Adrenal gland (tissue), 12 donors: Measurements from ENCODE around the gene NEK9. TPM values are rescaled to one million over a fixed set of nuclear protein-coding genes. Genes with fewer than 3 reads are reported as not detected.

ENCODE experiments used
- DNase-seq, 7 donors: peaks; one replicate each; pipeline ENCODE4 v3.0.0-alpha.2; 2019 to 2020
- H3K27ac ChIP-seq, 5 donors: fragments of 200-600 bp; sonication (generic) in 4 of 5; 1 replicate in 3 of 5; 2 replicates in 2 of 5; pipeline versions ENCODE4 v1.5.1 to v1.8.0; 2016 to 2020; ENCODE audit warnings: mild to moderate bottlenecking in 1 of 5
- H3K27me3 ChIP-seq: fragments of 200-600 bp; 2 replicates; pipeline ENCODE4 v1.8.0; 2021
- H3K36me3 ChIP-seq, 2 donors: fragments of 200-600 bp; replicated peaks in 1 of 2; 1 replicate in 1 of 2; 2 replicates in 1 of 2; pipeline versions ENCODE4 v1.5.1 to v1.8.0; 2018 to 2022
- H3K4me1 ChIP-seq, 2 donors: fragments of 200-600 bp; replicated peaks in 1 of 2; 1 replicate in 1 of 2; 2 replicates in 1 of 2; pipeline versions ENCODE4 v1.5.1 to v1.8.0; 2018 to 2021
- H3K4me3 ChIP-seq, 4 donors: fragments of 200-600 bp; sonication (generic) in 3 of 4; one replicate each; pipeline ENCODE4 v1.5.1; 2016 to 2018
- H3K9me3 ChIP-seq, 3 donors: fragments of 200-600 bp; sonication (generic) in 1 of 3; replicated peaks in 1 of 3; 1 replicate in 2 of 3; 2 replicates in 1 of 3; pipeline versions ENCODE4 v1.5.1 to v1.8.0; 2016 to 2021
- POLR2A ChIP-seq, 2 donors: fragments of 450-650 bp; IDR thresholded peaks; one replicate each; pipeline ENCODE4 v1.6.1; 2017; ENCODE audit warnings: antibody characterized with exemption in 2 of 2, mild to moderate bottlenecking in 2 of 2, moderate library complexity in 1 of 2
- WGBS, 4 donors: extraction: QIAGEN DNeasy Blood & Tissue Kit in 2 of 4; methylation state at CpG; one replicate each; pipeline versions ENCODE4 v1.1.5 to v1.1.7; 2013 to 2017; 5-methylcytosine and 5-hydroxymethylcytosine counted together
- intact Hi-C, 2 donors: fragments of 100-400 bp; cut with DNase I; formaldehyde crosslinking; loops; one replicate each; pipeline versions ENCODE4 v1.14.1 to v1.15.0; 2022 to 2023
- polyA plus RNA-seq, 3 donors: library from polyadenylated mRNA; stranded (reverse); fragments of 200-250 nt in 2 of 3; fragments of 350-450 nt in 1 of 3; fragmentation: Illumina TruSeq in 1 of 3; extraction: RNeasy Lipid Tissue Mini Kit (QIAGEN cat#74804) in 1 of 3; gene quantifications; one replicate each; pipeline ENCODE4 v1.2.3, GENCODE V29; 2013 to 2014
- total RNA-seq, 9 donors: library from RNA; depleted of rRNA in 4 of 9; stranded (reverse); fragments of >200 nt in 4 of 9; fragments of 120-200 nt in 1 of 9; fragmentation: NEBNext Ultra II Directional in 1 of 9; extraction: Animal tissue kit (Norgen Biotek cat#: 25700) in 1 of 9; gene quantifications; one replicate each; pipeline versions ENCODE4 v1.1.0 to v1.2.4, GENCODE V29; 2013 to 2023
- TF ChIP-seq, protein P1 (sequence below), 6 experiments: fragments of 450-650 bp in 4 of 6; fragments of 200-600 bp in 2 of 6; sonication (generic) in 1 of 6; IDR thresholded peaks; 1 replicate in 5 of 6; 2 replicates in 1 of 6; pipeline versions ENCODE4 v1.5.1 to v1.8.0; 2016 to 2021; ENCODE audit warnings: antibody characterized with exemption in 6 of 6, mild to moderate bottlenecking in 2 of 6, moderate library complexity in 1 of 6
- donor health status: healthy with polysubstance abuse.
- donor health status: Bipolar disorder and iron deficiency.
- donor health status: DM: yes; HTN: yes; CAD: no.
- donor health status: DM: no; HTN: no; CAD: no.
- donor health status: DM: no; HTN: no; CAD: no.
- donor health status: DM: yes; HTN: yes; CAD: no.

NEK9 gene
- total and polyA plus RNA-seq, 12 donors, result 39.2 to 165 (median 75.5) TPM

DNA sequence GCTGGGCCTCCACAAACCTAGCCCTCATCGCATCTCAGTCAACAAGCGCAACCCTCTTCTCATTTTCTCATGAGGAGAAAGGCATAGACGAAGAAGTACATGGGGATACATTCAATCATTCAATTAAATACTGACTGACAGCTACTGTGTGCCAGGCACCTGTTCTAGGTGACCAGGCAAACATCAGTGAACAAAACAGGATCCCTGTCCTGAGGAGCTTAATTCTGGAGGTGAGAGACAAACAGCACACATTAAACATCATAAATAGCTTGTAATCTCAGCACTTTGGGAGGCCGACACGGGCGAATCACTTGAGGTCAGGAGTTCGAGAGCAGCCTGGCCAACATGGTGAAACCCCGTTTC, 62.7 kb downstream of the NEK9 start:
- Histone ChIP-seq H3K9me3 (no peaks in the 10 kb centered on the region), H3K4me1 (peaks cover 10 to 27% of the 10 kb centered on the region in 2 donors), H3K27ac (no peak overlapping the region), H3K36me3 (no peaks in the 10 kb centered on the region), H3K4me3 (peak overlapping the region in 2 of 4 donors; percentile 60 to 89), H3K27me3 (no peaks in the 10 kb centered on the region)
- intact Hi-C loops, result loop anchor here in 1 of 2 donors (10.0 kb wide), 1 partner anchor 59 kb away; the partner anchor contains the start of gene EIF2B2
- TF ChIP-seq, protein P1, sequence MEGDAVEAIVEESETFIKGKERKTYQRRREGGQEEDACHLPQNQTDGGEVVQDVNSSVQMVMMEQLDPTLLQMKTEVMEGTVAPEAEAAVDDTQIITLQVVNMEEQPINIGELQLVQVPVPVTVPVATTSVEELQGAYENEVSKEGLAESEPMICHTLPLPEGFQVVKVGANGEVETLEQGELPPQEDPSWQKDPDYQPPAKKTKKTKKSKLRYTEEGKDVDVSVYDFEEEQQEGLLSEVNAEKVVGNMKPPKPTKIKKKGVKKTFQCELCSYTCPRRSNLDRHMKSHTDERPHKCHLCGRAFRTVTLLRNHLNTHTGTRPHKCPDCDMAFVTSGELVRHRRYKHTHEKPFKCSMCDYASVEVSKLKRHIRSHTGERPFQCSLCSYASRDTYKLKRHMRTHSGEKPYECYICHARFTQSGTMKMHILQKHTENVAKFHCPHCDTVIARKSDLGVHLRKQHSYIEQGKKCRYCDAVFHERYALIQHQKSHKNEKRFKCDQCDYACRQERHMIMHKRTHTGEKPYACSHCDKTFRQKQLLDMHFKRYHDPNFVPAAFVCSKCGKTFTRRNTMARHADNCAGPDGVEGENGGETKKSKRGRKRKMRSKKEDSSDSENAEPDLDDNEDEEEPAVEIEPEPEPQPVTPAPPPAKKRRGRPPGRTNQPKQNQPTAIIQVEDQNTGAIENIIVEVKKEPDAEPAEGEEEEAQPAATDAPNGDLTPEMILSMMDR (IDR thresholded peaks at IDR 0.05), result no peak
- TF ChIP-seq POLR2A (IDR thresholded peaks at IDR 0.05), result no peak
- no peak for DNase-seq
- 54 to 59% (median 56%) methylated on average over 8 of the region's 8 CpGs for WGBS, 4 donors

DNA sequence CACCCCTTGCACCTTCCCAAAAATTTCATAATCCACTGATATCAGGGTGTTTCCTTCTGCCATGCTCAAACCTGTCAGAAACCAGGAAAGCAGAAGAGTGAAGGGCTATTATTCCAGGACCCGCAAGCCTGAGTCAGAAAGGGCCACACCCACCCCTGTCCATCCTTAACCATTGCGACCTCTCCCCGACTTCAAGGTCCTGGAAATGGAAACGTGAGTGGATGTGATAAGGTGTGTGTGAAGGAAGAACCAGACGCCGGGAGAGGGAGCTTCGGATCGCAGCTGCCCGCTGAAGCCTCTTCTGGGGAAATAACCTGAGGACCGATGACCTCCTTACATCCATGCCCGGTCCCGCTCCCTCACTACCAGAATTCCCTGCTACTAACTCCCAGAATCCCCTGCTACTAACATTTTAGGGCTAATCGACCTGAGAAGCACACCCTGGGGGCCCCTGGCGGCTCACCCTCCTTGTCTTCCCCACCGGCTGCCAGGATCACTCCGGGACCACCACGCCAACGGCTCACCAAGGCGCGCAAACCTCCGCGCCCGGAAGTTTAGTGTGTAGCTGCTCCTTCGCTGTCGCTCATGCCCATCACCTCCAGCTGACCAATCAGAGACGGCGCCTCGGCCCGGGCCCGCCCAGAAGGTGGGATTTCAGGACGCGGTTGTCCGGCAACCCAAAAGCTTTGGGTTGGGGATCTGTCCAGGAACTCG, 63.2 kb downstream of the NEK9 start, which contains the start of gene ACYP1:
Gene ACYP1 (minus strand): TSS at position 534 of the 714 bp plus-strand sequence. CDS start 471 bp downstream, at position 63.
- H3K27me3 ChIP-seq, result no peaks in the 10 kb centered on the region
- DNase-seq, result peak; percentile 91 to 97 (median 93)
- H3K36me3 ChIP-seq, result no peaks in the 10 kb centered on the region
- H3K4me3 ChIP-seq, result peak within 1 kb of the TSS; percentile 53 to 89 (median 66)
- WGBS, 4 donors, result 0 to 2% (median 1%) methylated on average over 10 to 34 of the region's 34 CpGs
- no peaks in the 10 kb centered on the region for H3K9me3 ChIP-seq
- peak within 1 kb of the TSS in 3 of 5 donors; percentile 46 to 55 (median 54) for H3K27ac ChIP-seq
- TF ChIP-seq POLR2A (IDR thresholded peaks at IDR 0.05), result peak in 1 of 2 donors; percentile 30
- TF ChIP-seq, protein P1 (IDR thresholded peaks at IDR 0.05), result no peak
- intact Hi-C loops, result loop anchor here in 1 of 2 donors (10.0 kb wide), 1 partner anchor 59 kb away; the partner anchor contains the start of gene EIF2B2
- H3K4me1 ChIP-seq, result peaks cover 9 to 27% of the 10 kb centered on the region in 2 donors

DNA sequence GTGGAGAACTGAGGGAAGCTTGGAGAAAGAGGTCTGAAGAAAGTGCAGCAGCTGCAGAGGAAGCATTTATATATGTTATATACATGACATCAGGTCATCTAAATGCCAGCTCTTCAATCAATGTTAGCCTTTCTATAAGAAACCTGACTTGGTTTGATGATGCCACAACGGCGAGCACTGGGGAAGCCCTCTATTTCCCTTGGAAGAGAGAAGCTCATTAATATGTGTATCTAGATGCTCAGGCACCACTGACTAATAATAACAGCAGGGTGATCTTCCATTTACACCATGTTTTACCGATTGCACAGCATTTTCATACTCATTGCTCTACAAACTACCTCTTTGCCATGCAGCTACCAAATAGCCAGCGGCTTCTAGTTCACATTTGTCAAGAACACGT, 63.8 kb downstream of the NEK9 start:
- Histone ChIP-seq H3K27me3 (no peaks in the 10 kb centered on the region), H3K36me3 (no peaks in the 10 kb centered on the region), H3K27ac (peak overlapping the region in 1 of 5 donors; percentile 21), H3K4me1 (peaks cover 3 to 21% of the 10 kb centered on the region in 2 donors), H3K4me3 (peak overlapping the region in 1 of 4 donors; percentile 60), H3K9me3 (no peaks in the 10 kb centered on the region)
- TF ChIP-seq POLR2A (IDR thresholded peaks at IDR 0.05), result no peak
- TF ChIP-seq, protein P1 (IDR thresholded peaks at IDR 0.05), result no peak
- no peak for DNase-seq
- intact Hi-C loops, result loop anchor here in 1 of 2 donors (10.0 kb wide), 1 partner anchor 58 kb away; the partner anchor contains the start of gene EIF2B2
- WGBS, 4 donors, result 21 to 26% (median 24%) methylated on average over 5 of the region's 5 CpGs

DNA sequence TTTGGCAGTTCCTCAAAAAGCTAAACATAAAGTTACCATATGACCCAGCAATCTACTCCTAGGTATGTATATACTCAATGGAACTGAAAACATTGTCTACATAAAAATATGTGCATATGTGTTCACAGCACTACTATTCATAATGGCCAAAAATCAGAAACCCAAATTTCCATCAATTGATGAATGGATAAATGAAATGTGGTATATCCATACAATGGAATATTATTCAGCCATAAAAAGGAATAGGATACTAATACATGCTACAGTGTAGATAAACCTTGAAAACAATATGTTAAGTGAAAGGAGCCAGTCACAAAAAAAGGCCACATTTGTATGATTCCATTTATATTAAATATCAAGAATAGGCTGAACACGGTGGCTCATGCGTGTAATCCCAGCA, 66.4 kb downstream of the NEK9 start:
- intact Hi-C loops, result loop anchor here in 1 of 2 donors (10.0 kb wide), 1 partner anchor 56 kb away; the partner anchor contains the start of gene EIF2B2
- Histone ChIP-seq H3K27me3 (no peaks in the 10 kb centered on the region), H3K27ac (no peak overlapping the region), H3K4me1 (peaks cover 0 to 12% of the 10 kb centered on the region in 2 donors), H3K9me3 (no peaks in the 10 kb centered on the region), H3K4me3 (no peak overlapping the region), H3K36me3 (no peaks in the 10 kb centered on the region)
- TF ChIP-seq, protein P1 (IDR thresholded peaks at IDR 0.05), result no peak
- TF ChIP-seq POLR2A (IDR thresholded peaks at IDR 0.05), result no peak
- 49 to 100% (median 73%) methylated on average over 2 of the region's 2 CpGs for WGBS, 4 donors
- no peak for DNase-seq
